Trophoblast cell (in vitro differentiated cells and primary cell): Measurements from ENCODE around the gene TNFRSF9.
"Not testable (repeated sequence)": the region's sequence is repeated elsewhere in the genome, so short reads cannot be mapped to it uniquely, and the experiment has no call there.

ENCODE experiments used
- DNase-seq, 2 donors: peaks; one replicate each; pipeline ENCODE4 v3.0.0-alpha.2; 2016
- H2AFZ ChIP-seq: 2 replicates; pipeline ENCODE4 v1.6.1; 2013; ENCODE audit warnings: low read length, moderate library complexity, mild to moderate bottlenecking; ENCODE audit not compliant: insufficient read depth, poor library complexity
- H2AK5ac ChIP-seq: 2 replicates; pipeline ENCODE4 v1.6.1; 2013; ENCODE audit warnings: mild to moderate bottlenecking, low read length
- H2BK120ac ChIP-seq: 2 replicates; pipeline ENCODE4 v1.6.1; 2013; ENCODE audit warnings: low read length, mild to moderate bottlenecking, moderate library complexity; ENCODE audit not compliant: insufficient read depth, poor library complexity
- H2BK12ac ChIP-seq: 2 replicates; pipeline ENCODE4 v1.6.1; 2013; ENCODE audit warnings: mild to moderate bottlenecking, low read length, moderate library complexity
- H2BK5ac ChIP-seq: 2 replicates; pipeline ENCODE4 v1.6.1; 2013; ENCODE audit warnings: low read length, low read depth, moderate library complexity, mild to moderate bottlenecking; ENCODE audit not compliant: poor library complexity
- H3K14ac ChIP-seq: 2 replicates; pipeline ENCODE4 v1.6.1; 2013; ENCODE audit warnings: mild to moderate bottlenecking, low read length
- H3K18ac ChIP-seq: 2 replicates; pipeline ENCODE4 v1.6.1; 2013; ENCODE audit warnings: mild to moderate bottlenecking, low read length
- H3K23ac ChIP-seq: 2 replicates; pipeline ENCODE4 v1.6.1; 2013; ENCODE audit warnings: low read length
- H3K27ac ChIP-seq: 2 replicates; pipeline ENCODE4 v1.5.1; 2013; ENCODE audit warnings: low read depth, mild to moderate bottlenecking, inconsistent platforms, low read length, moderate library complexity
- H3K27me3 ChIP-seq: 2 replicates; pipeline ENCODE4 v1.6.1; 2013; ENCODE audit warnings: inconsistent platforms, mild to moderate bottlenecking, low read length, moderate library complexity; ENCODE audit not compliant: insufficient read depth
- H3K36me3 ChIP-seq, 2 experiments: 1 replicate in 1 of 2; 2 replicates in 1 of 2; pipeline ENCODE4 v1.6.1; 2013; ENCODE audit warnings: low read length in 2 of 2, mild to moderate bottlenecking in 2 of 2, moderate library complexity in 1 of 2; ENCODE audit not compliant: insufficient read depth in 2 of 2, control insufficient read depth in 1 of 2
- H3K4ac ChIP-seq: 2 replicates; pipeline ENCODE4 v1.6.1; 2013; ENCODE audit warnings: low read depth, mild to moderate bottlenecking, low read length, moderate library complexity
- H3K4me1 ChIP-seq, 2 experiments: 1 replicate in 1 of 2; 2 replicates in 1 of 2; pipeline ENCODE4 v1.6.1; 2013; ENCODE audit warnings: low read length in 2 of 2, mild to moderate bottlenecking in 2 of 2, moderate library complexity in 1 of 2; ENCODE audit not compliant: insufficient read depth in 2 of 2, control insufficient read depth in 1 of 2
- H3K4me2 ChIP-seq: 2 replicates; pipeline ENCODE4 v1.6.1; 2013; ENCODE audit warnings: inconsistent platforms, mild to moderate bottlenecking, low read length, moderate library complexity
- H3K4me3 ChIP-seq: 2 replicates; pipeline ENCODE4 v1.5.1; 2013; ENCODE audit warnings: mild to moderate bottlenecking, low read depth, low read length, inconsistent platforms
- H3K79me1 ChIP-seq: one replicate; pipeline ENCODE4 v1.6.1; 2013; ENCODE audit warnings: low read length
- H3K79me2 ChIP-seq: 2 replicates; pipeline ENCODE4 v1.6.1; 2013; ENCODE audit warnings: low read length, mild to moderate bottlenecking; ENCODE audit not compliant: control insufficient read depth, insufficient read depth, poor library complexity
- H3K9ac ChIP-seq: 2 replicates; pipeline ENCODE4 v1.6.1; 2013; ENCODE audit warnings: mild to moderate bottlenecking, low read length
- H3K9me3 ChIP-seq: 2 replicates; pipeline ENCODE4 v1.6.1; 2013; ENCODE audit warnings: low read depth, mild to moderate bottlenecking, control low read depth, inconsistent platforms, low read length; ENCODE audit not compliant: insufficient read depth
- H4K12ac ChIP-seq: 2 replicates; pipeline ENCODE4 v1.6.1; 2013; ENCODE audit warnings: low read depth, mild to moderate bottlenecking, low read length, moderate library complexity
- H4K8ac ChIP-seq: 2 replicates; pipeline ENCODE4 v1.6.1; 2013; ENCODE audit warnings: low read depth, mild to moderate bottlenecking, low read length, moderate library complexity
- H4K91ac ChIP-seq: one replicate; pipeline ENCODE4 v1.6.1; 2013; ENCODE audit warnings: low read depth, mild to moderate bottlenecking, low read length, moderate library complexity
- WGBS: extraction: QIAGEN DNeasy Blood & Tissue Kit; methylation state at CpG from one replicate; pipeline ENCODE4 v1.1.7; 2013; ENCODE audit warnings: missing lambda C conversion rate; ENCODE audit not compliant: insufficient read length, insufficient coverage; ENCODE audit errors: extremely low coverage; 5-methylcytosine and 5-hydroxymethylcytosine counted together

The TNFRSF9 gene

DNA sequence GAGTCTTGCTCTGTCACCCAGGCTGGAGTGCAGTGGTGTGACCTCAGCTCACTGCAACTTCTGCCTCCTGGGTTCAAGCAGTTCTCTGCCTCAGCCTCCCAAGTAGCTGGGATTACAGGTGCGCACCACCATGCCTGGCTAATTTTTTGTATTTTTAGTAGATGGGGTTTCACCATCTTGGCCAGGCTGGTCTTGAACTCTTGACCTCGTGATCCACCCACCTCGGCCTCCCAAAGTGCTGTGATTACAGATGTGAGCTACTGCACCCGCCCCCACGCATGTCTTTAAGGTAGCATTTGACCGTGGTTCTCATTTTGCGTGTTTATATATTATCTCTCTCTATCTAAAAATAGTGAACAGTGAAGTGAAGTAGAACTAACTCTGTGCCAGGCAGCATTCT is 23.2 kb upstream of the TNFRSF9 start:
- H3K18ac ChIP-seq, H3K27ac ChIP-seq, H2AFZ ChIP-seq, H3K4me3 ChIP-seq, H3K9me3 ChIP-seq, H3K23ac ChIP-seq, H3K4me2 ChIP-seq, H4K8ac ChIP-seq, H3K4me1 ChIP-seq, H4K12ac ChIP-seq, H2BK12ac ChIP-seq, H3K79me2 ChIP-seq, H3K9ac ChIP-seq, H3K27me3 ChIP-seq, H4K91ac ChIP-seq, H2AK5ac ChIP-seq, H3K4ac ChIP-seq, DNase-seq, H3K14ac ChIP-seq, H3K79me1 ChIP-seq, H2BK5ac ChIP-seq, H2BK120ac ChIP-seq: not testable (repeated sequence)
- WGBS, result no CpG with 5 or more reads among the region's 7 CpGs
- H3K36me3 ChIP-seq, result peaks cover 27 to 41% of the 10 kb centered on the region in 2 experiments

DNA sequence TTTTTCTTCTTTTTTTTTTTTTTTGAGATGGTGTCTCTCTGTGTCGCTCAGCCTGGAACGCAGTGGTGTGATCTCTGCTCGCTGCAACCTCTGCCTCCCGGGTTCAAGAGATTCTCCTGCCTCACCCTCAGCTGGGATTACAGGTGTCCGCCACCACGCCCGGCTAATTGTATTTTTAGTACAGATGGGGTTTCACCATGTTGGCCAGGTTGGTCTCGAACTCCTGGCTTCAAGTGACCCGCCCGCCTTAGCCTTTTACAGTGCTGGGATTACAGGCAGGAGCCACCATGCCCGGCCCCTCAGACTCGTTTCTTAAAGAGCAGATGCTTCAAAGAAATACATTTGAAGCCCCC is 22.7 kb upstream of the TNFRSF9 start:
- not testable (repeated sequence) for H2BK12ac ChIP-seq, H3K4me2 ChIP-seq, H3K4me1 ChIP-seq, H4K91ac ChIP-seq, H2AK5ac ChIP-seq, H3K9ac ChIP-seq, H3K27ac ChIP-seq, H2AFZ ChIP-seq, H3K4me3 ChIP-seq, DNase-seq, H3K9me3 ChIP-seq, H2BK5ac ChIP-seq, H3K14ac ChIP-seq, H3K18ac ChIP-seq, H2BK120ac ChIP-seq, H3K79me1 ChIP-seq, H3K23ac ChIP-seq, H4K8ac ChIP-seq, H3K27me3 ChIP-seq, H3K79me2 ChIP-seq, H4K12ac ChIP-seq
- Histone ChIP-seq H3K4ac (peak overlapping the region; percentile 35), H3K36me3 (peaks cover 24 to 37% of the 10 kb centered on the region in 2 experiments)
- WGBS, result no CpG with 5 or more reads among the region's 12 CpGs

DNA sequence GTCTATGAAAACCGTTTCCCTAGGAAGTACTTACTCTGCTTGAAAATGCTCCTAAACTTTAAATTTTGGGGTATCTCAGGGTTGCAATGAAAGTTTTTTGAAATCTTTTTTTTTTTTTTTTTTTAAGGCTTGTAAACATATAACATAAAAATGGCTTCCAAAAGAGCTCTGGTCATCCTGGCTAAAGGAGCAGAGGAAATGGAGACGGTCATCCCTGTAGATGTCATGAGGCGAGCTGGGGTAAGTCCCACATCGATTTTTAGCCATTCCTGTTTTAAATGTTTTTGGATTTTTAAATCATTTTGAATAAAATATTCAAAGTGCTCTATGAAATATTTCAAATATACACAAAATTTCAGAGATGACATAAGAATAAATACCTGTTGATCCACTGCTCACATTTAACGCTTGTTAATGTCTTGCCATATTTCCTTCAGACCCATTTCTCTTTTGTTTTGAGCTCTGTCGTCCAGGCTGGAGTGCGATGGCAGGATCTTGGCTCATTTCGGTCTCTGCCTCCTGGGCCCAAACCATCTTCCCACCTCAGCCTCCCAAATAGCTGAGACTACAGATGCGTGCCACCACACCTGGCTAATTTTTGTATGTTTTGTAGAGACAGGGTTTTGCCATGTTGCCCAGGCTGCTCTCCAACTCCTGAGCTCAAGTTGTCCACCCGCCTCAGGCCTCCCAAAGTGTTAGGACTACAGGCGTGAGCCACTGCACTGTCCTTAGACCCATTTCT is 22.2 kb upstream of the TNFRSF9 start:
- H3K4ac ChIP-seq, result peak overlapping the region; percentile 35
- no peak overlapping the region for H3K18ac ChIP-seq

DNA sequence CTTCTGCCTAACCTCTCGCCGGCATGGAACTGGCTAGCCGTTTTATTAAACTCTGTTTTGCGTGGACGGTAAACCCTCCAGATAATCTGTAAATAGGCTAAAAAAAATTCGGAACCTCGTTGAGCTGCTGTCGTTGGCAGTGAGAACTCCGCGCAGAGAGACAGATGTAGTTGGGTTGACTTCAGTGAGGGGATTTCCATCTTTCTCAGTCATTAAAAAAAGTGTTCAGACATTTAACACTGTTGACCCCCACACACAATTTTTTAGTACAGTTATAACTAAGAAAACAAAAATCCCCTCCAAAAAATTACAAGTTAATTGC is 21.3 kb upstream of the TNFRSF9 start:
- H2AK5ac ChIP-seq, result peak overlapping the region; percentile 42
- H4K12ac ChIP-seq, result peak overlapping the region; percentile 69
- H3K14ac ChIP-seq, result peak overlapping the region; percentile 89
- peaks cover 7% of the 10 kb centered on the region for H3K79me1 ChIP-seq
- peak overlapping the region; percentile 85 for H4K91ac ChIP-seq
- WGBS, result no CpG with 5 or more reads among the region's 10 CpGs
- H3K4me3 ChIP-seq, result peak overlapping the region; percentile 100
- peak overlapping the region; percentile 98 for H3K18ac ChIP-seq
- no peak overlapping the region for H3K23ac ChIP-seq
- H2BK12ac ChIP-seq, result no peak overlapping the region
- peak overlapping the region; percentile 82 for H3K27ac ChIP-seq
- no peak for DNase-seq
- H3K9me3 ChIP-seq, result no peaks in the 10 kb centered on the region
- H3K4me2 ChIP-seq, result peak overlapping the region; percentile 70
- peak overlapping the region; percentile 98 for H4K8ac ChIP-seq
- peak overlapping the region; percentile 87 for H2BK5ac ChIP-seq
- H3K27me3 ChIP-seq, result no peaks in the 10 kb centered on the region
- H3K9ac ChIP-seq, result peak overlapping the region; percentile 98
- H3K4ac ChIP-seq, result peak overlapping the region; percentile 85
- H3K36me3 ChIP-seq, result peaks cover 18 to 32% of the 10 kb centered on the region in 2 experiments
- H3K79me2 ChIP-seq, result peaks cover 6% of the 10 kb centered on the region
- H2BK120ac ChIP-seq, result peak overlapping the region; percentile 43
- H3K4me1 ChIP-seq, result no peaks in the 10 kb centered on the region
- peak overlapping the region; percentile 95 for H2AFZ ChIP-seq

More for the DNA sequence above, 22.2 kb upstream of the TNFRSF9 start:
- Histone ChIP-seq H3K9ac (no peak overlapping the region), H3K36me3 (peaks cover 21 to 36% of the 10 kb centered on the region in 2 experiments), H3K79me1 (peaks cover 7% of the 10 kb centered on the region), H3K27me3 (no peaks in the 10 kb centered on the region), H3K4me3 (no peak overlapping the region), H2BK120ac (no peak overlapping the region), H3K23ac (no peak overlapping the region), H3K79me2 (peaks cover 6% of the 10 kb centered on the region), H3K4me1 (no peaks in the 10 kb centered on the region), H2AFZ (no peak overlapping the region), H3K9me3 (no peaks in the 10 kb centered on the region), H4K12ac (no peak overlapping the region), H2BK12ac (no peak overlapping the region), H3K14ac (no peak overlapping the region), H2BK5ac (no peak overlapping the region), H4K91ac (no peak overlapping the region), H3K27ac (no peak overlapping the region), H4K8ac (no peak overlapping the region), H3K4me2 (no peak overlapping the region), H2AK5ac (no peak overlapping the region)
- WGBS, result no CpG with 5 or more reads among the region's 11 CpGs
- no peak for DNase-seq
